ENCODE measurements around the gene ARPP19.

DNA sequence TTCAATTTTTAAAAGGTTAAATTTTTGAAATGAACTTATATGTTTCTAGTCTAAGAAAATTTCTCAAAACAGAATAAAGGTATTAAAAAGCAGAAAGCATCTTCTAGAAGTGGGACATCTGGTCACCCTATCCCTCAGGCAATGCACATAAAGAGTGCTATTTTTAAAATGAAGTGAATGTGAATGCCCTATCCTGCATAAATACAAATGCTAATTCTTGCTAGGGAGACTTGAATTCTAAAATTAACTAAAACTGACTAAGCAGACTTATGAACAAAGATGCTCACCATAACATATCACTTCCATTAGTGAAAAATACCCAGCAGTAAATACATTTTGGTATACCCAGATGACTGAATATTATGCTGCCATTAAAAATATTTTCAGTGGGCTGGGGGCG is 51.8 kb downstream of the ARPP19 start:
- TF ChIP-seq CTCF (IDR thresholded peaks at IDR 0.05) = no peak
- TF ChIP-seq POLR2A (IDR thresholded peaks at IDR 0.05) = no peak
